Mesenchymal stem cell (in vitro differentiated cells and primary cell): Measurements from ENCODE around the gene HPS3.
A peak's percentile ranks its signal among the peaks of the same experiment; 100 is the strongest.

ENCODE experiments used
- DNase-seq: peaks from one replicate; pipeline ENCODE4 v3.0.0-alpha.2; 2013
- H2AFZ ChIP-seq: one replicate; pipeline ENCODE4 v1.6.1; 2013; ENCODE audit warnings: low read depth, mild to moderate bottlenecking, control low read depth, inconsistent platforms, low read length, moderate library complexity
- H2AK5ac ChIP-seq: 2 replicates; pipeline ENCODE4 v1.6.1; 2013; ENCODE audit warnings: low read length, moderate library complexity, mild to moderate bottlenecking, inconsistent platforms; ENCODE audit not compliant: severe bottlenecking
- H2BK120ac ChIP-seq: one replicate; pipeline ENCODE4 v1.6.1; 2013; ENCODE audit warnings: low read depth, mild to moderate bottlenecking, inconsistent platforms, low read length, moderate library complexity
- H2BK12ac ChIP-seq, 2 experiments: one replicate each; pipeline ENCODE4 v1.6.1; 2013; ENCODE audit warnings: inconsistent platforms in 2 of 2, low read length in 2 of 2, mild to moderate bottlenecking in 2 of 2, moderate library complexity in 2 of 2, control low read depth in 1 of 2
- H2BK15ac ChIP-seq: one replicate; pipeline ENCODE4 v1.6.1; 2013; ENCODE audit warnings: mild to moderate bottlenecking, low read depth, inconsistent platforms; ENCODE audit not compliant: poor library complexity, severe bottlenecking
- H2BK5ac ChIP-seq: 2 replicates; pipeline ENCODE4 v1.6.1; 2013; ENCODE audit warnings: low read depth, mild to moderate bottlenecking, low read length, control low read depth, inconsistent platforms; ENCODE audit not compliant: poor library complexity, severe bottlenecking
- H3K14ac ChIP-seq, 2 experiments: one replicate each; pipeline ENCODE4 v1.6.1; 2013; ENCODE audit warnings: inconsistent platforms in 2 of 2, low read length in 2 of 2, control low read depth in 1 of 2, mild to moderate bottlenecking in 1 of 2, moderate library complexity in 1 of 2
- H3K18ac ChIP-seq, 2 experiments: one replicate each; pipeline ENCODE4 v1.6.1; 2013; ENCODE audit warnings: inconsistent platforms in 2 of 2, low read length in 2 of 2, control low read depth in 1 of 2, low read depth in 1 of 2, mild to moderate bottlenecking in 1 of 2
- H3K23ac ChIP-seq, 2 experiments: one replicate each; pipeline ENCODE4 v1.6.1; 2013; ENCODE audit warnings: inconsistent platforms in 2 of 2, low read length in 2 of 2, mild to moderate bottlenecking in 2 of 2, moderate library complexity in 2 of 2, control low read depth in 1 of 2
- H3K27ac ChIP-seq: 2 replicates; pipeline ENCODE4 v1.5.1; 2013; ENCODE audit warnings: mild to moderate bottlenecking, moderate library complexity, low read length, control low read depth, inconsistent platforms; ENCODE audit not compliant: poor library complexity, severe bottlenecking
- H3K27me3 ChIP-seq, 2 experiments: 2 replicates each; pipeline versions ENCODE4 v1.6.1 to v1.7.0; 2013; ENCODE audit warnings: low read length in 2 of 2, mild to moderate bottlenecking in 2 of 2, moderate library complexity in 2 of 2, control low read depth in 1 of 2, inconsistent platforms in 1 of 2; ENCODE audit not compliant: control insufficient read depth in 1 of 2, insufficient read depth in 1 of 2
- H3K36me3 ChIP-seq, 2 experiments: 2 replicates each; pipeline versions ENCODE4 v1.6.1 to v1.7.0; 2013; ENCODE audit warnings: low read length in 2 of 2, control low read depth in 1 of 2, inconsistent platforms in 1 of 2, low read depth in 1 of 2, mild to moderate bottlenecking in 1 of 2; ENCODE audit not compliant: insufficient read depth in 2 of 2, control insufficient read depth in 1 of 2
- H3K4ac ChIP-seq, 2 experiments: one replicate each; pipeline ENCODE4 v1.6.1; 2013; ENCODE audit warnings: inconsistent platforms in 2 of 2, low read length in 2 of 2, mild to moderate bottlenecking in 2 of 2, moderate library complexity in 2 of 2, control low read depth in 1 of 2, low read depth in 1 of 2
- H3K4me1 ChIP-seq: 2 replicates; pipeline ENCODE4 v1.6.1; 2013; ENCODE audit warnings: low read depth, low read length, control low read depth; ENCODE audit not compliant: control insufficient read depth, insufficient read depth
- H3K4me2 ChIP-seq: 2 replicates; pipeline ENCODE4 v1.6.1; 2013; ENCODE audit warnings: low read length, mild to moderate bottlenecking, inconsistent platforms; ENCODE audit not compliant: poor library complexity, severe bottlenecking
- H3K4me3 ChIP-seq, 2 experiments: 2 replicates each; pipeline versions ENCODE4 v1.5.1 to v1.7.0; 2013; ENCODE audit warnings: low read length in 2 of 2, mild to moderate bottlenecking in 2 of 2, control low read depth in 1 of 2, low read depth in 1 of 2; ENCODE audit not compliant: insufficient read depth in 1 of 2
- H3K79me1 ChIP-seq: replicated peaks from 2 replicates; pipeline ENCODE4 v1.6.1; 2013; ENCODE audit warnings: mild to moderate bottlenecking, control low read depth, low read length, inconsistent platforms; ENCODE audit not compliant: poor library complexity, severe bottlenecking
- H3K9ac ChIP-seq: 2 replicates; pipeline ENCODE4 v1.7.0; 2013; ENCODE audit warnings: mild to moderate bottlenecking, low read length, moderate library complexity
- H3K9me3 ChIP-seq: 2 replicates; pipeline ENCODE4 v1.7.0; 2013; ENCODE audit warnings: mild to moderate bottlenecking, low read length; ENCODE audit not compliant: control insufficient read depth
- H4K8ac ChIP-seq: one replicate; pipeline ENCODE4 v1.6.1; 2013; ENCODE audit warnings: inconsistent platforms, mild to moderate bottlenecking, low read length, moderate library complexity
- H4K91ac ChIP-seq: one replicate; pipeline ENCODE4 v1.6.1; 2013; ENCODE audit warnings: mild to moderate bottlenecking, low read length, inconsistent platforms
- WGBS: methylation state at CpG from one replicate; pipeline ENCODE4 v1.1.7; 2013; ENCODE audit warnings: mixed read lengths; 5-methylcytosine and 5-hydroxymethylcytosine counted together

Gene HPS3

GRCh38 chr3:149153402-149153801 is 24.0 kb downstream of the HPS3 start:
- no peak overlapping the region for H2BK5ac ChIP-seq
- H2AFZ ChIP-seq: no peak overlapping the region
- H4K8ac ChIP-seq: no peak overlapping the region
- no peak overlapping the region for H2BK120ac ChIP-seq
- DNase-seq: no peak
- H3K36me3 ChIP-seq: peaks cover 11 to 81% of the 10 kb centered on the region in 2 experiments
- H3K14ac ChIP-seq: no peak overlapping the region
- H3K4ac ChIP-seq: no peak overlapping the region
- H2AK5ac ChIP-seq: no peak overlapping the region
- no peaks in the 10 kb centered on the region for H3K9me3 ChIP-seq
- H3K79me1 ChIP-seq: peaks cover 7% of the 10 kb centered on the region
- no peak overlapping the region for H3K27ac ChIP-seq
- no peak overlapping the region for H3K9ac ChIP-seq
- H3K4me3 ChIP-seq: no peak overlapping the region
- H3K27me3 ChIP-seq: no peaks in the 10 kb centered on the region
- no peak overlapping the region for H2BK15ac ChIP-seq
- no peak overlapping the region for H3K4me2 ChIP-seq
- peaks cover 5% of the 10 kb centered on the region for H3K4me1 ChIP-seq
- no peak overlapping the region for H4K91ac ChIP-seq
- H3K18ac ChIP-seq: no peak overlapping the region
- no peak overlapping the region for H3K23ac ChIP-seq
- no peak overlapping the region for H2BK12ac ChIP-seq

- Histone ChIP-seq H3K9ac (no peak overlapping the region), H2BK12ac (no peak overlapping the region), H4K8ac (no peak overlapping the region), H2AFZ (no peak overlapping the region), H2AK5ac (no peak overlapping the region), H3K14ac (no peak overlapping the region), H3K36me3 (peaks cover 14 to 96% of the 10 kb centered on the region in 2 experiments), H2BK5ac (no peak overlapping the region), H3K4ac (no peak overlapping the region), H3K23ac (no peak overlapping the region), H3K4me2 (no peak overlapping the region), H2BK15ac (no peak overlapping the region), H3K27ac (no peak overlapping the region), H4K91ac (no peak overlapping the region), H3K27me3 (no peaks in the 10 kb centered on the region), H2BK120ac (no peak overlapping the region), H3K4me1 (no peaks in the 10 kb centered on the region), H3K18ac (no peak overlapping the region), H3K9me3 (no peaks in the 10 kb centered on the region), H3K79me1 (peaks cover 7% of the 10 kb centered on the region), H3K4me3 (no peak overlapping the region)
- DNase-seq: no peak
- WGBS: 98% methylated on average over 2 of the region's 4 CpGs
Measured at GRCh38 chr3:149160754-149161300, 31.4 kb downstream of the HPS3 start.

- 85% methylated on average over 2 of the region's 2 CpGs for WGBS
- Histone ChIP-seq H2BK5ac (no peak overlapping the region), H2BK12ac (no peak overlapping the region), H3K9ac (no peak overlapping the region), H2BK120ac (no peak overlapping the region), H4K91ac (no peak overlapping the region), H3K18ac (no peak overlapping the region), H3K27ac (no peak overlapping the region), H2AK5ac (no peak overlapping the region), H3K4ac (no peak overlapping the region), H3K4me3 (no peak overlapping the region), H2AFZ (no peak overlapping the region), H3K14ac (no peak overlapping the region), H3K4me1 (no peaks in the 10 kb centered on the region), H3K9me3 (no peaks in the 10 kb centered on the region), H3K79me1 (peaks cover 7% of the 10 kb centered on the region), H3K4me2 (no peak overlapping the region), H3K27me3 (no peaks in the 10 kb centered on the region), H2BK15ac (no peak overlapping the region), H3K23ac (no peak overlapping the region), H3K36me3 (peaks cover 14 to 96% of the 10 kb centered on the region in 2 experiments), H4K8ac (no peak overlapping the region)
- DNase-seq: no peak
Measured at GRCh38 chr3:149162007-149162406, 32.6 kb downstream of the HPS3 start.

GRCh38 chr3:149163066-149163465 is 33.6 kb downstream of the HPS3 start:
- peak overlapping the region; percentile 49 for H4K8ac ChIP-seq
- H2BK120ac ChIP-seq: no peak overlapping the region
- no peak overlapping the region for H3K4me2 ChIP-seq
- H2AFZ ChIP-seq: no peak overlapping the region
- no peak overlapping the region for H3K4me3 ChIP-seq
- no peak overlapping the region for H3K9ac ChIP-seq
- H3K36me3 ChIP-seq: peaks cover 11 to 96% of the 10 kb centered on the region in 2 experiments
- H4K91ac ChIP-seq: no peak overlapping the region
- no peak overlapping the region for H2BK5ac ChIP-seq
- H3K4me1 ChIP-seq: no peaks in the 10 kb centered on the region
- no peaks in the 10 kb centered on the region for H3K9me3 ChIP-seq
- peaks cover 7% of the 10 kb centered on the region for H3K79me1 ChIP-seq
- H3K4ac ChIP-seq: no peak overlapping the region
- H2BK15ac ChIP-seq: no peak overlapping the region
- H2AK5ac ChIP-seq: no peak overlapping the region
- H3K18ac ChIP-seq: no peak overlapping the region
- H3K27me3 ChIP-seq: no peaks in the 10 kb centered on the region
- H3K14ac ChIP-seq: no peak overlapping the region
- DNase-seq: no peak
- no peak overlapping the region for H2BK12ac ChIP-seq
- H3K23ac ChIP-seq: no peak overlapping the region
- no CpG with 5 or more reads among the region's 1 CpG for WGBS
- no peak overlapping the region for H3K27ac ChIP-seq
